Uterus (tissue), 4 donors: ENCODE data around the gene PRR33. TPM values are rescaled to one million over a fixed set of nuclear protein-coding genes. Genes with fewer than 3 reads are reported as not detected.

Experiments
- DNase-seq, 2 donors: peaks; one replicate each; pipeline ENCODE4 v3.0.0-alpha.2; 2019 to 2020
- H3K27ac ChIP-seq, 2 donors: fragments of 200-600 bp; sonication (generic); 1 replicate in 1 of 2; 2 replicates in 1 of 2; pipeline ENCODE4 v1.5.1; 2016 to 2018
- H3K27me3 ChIP-seq, 2 donors: fragments of 200-600 bp; sonication (generic); one replicate each; pipeline ENCODE4 v1.5.1; 2018 to 2019; ENCODE audit warnings: control low read depth in 1 of 2
- H3K36me3 ChIP-seq, 2 donors: fragments of 200-600 bp; sonication (generic); one replicate each; pipeline ENCODE4 v1.5.1; 2019; ENCODE audit warnings: control low read depth in 1 of 2
- H3K4me1 ChIP-seq, 2 donors: fragments of 200-600 bp; sonication (generic); one replicate each; pipeline ENCODE4 v1.5.1; 2018 to 2019; ENCODE audit warnings: control low read depth in 1 of 2
- H3K4me3 ChIP-seq, 2 donors: fragments of 200-600 bp; sonication (generic); 1 replicate in 1 of 2; 2 replicates in 1 of 2; pipeline ENCODE4 v1.5.1; 2018 to 2019; ENCODE audit warnings: mild to moderate bottlenecking in 1 of 2
- H3K9me3 ChIP-seq, 2 donors: fragments of 200-600 bp; sonication (generic); one replicate each; pipeline ENCODE4 v1.5.1; 2019; ENCODE audit warnings: control low read depth in 1 of 2
- POLR2A ChIP-seq, 2 donors: fragments of 450-650 bp; IDR thresholded peaks; one replicate each; pipeline ENCODE4 v1.6.1; 2016; ENCODE audit warnings: antibody characterized with exemption in 2 of 2, mild to moderate bottlenecking in 1 of 2, moderate library complexity in 1 of 2
- intact Hi-C: fragments of 100-400 bp; cut with DNase I; formaldehyde crosslinking; loops from one replicate; pipeline ENCODE4 v1.15.1; 2023; ENCODE audit warnings: low total_unique reads
- total RNA-seq, 4 donors: library from RNA; depleted of rRNA in 3 of 4; stranded (reverse); fragments of >200 nt in 3 of 4; gene quantifications; one replicate each; pipeline versions ENCODE4 v1.1.0 to v1.2.4, GENCODE V29; 2014 to 2023
- TF ChIP-seq, protein P1 (sequence below), 4 experiments: fragments of 200-600 bp in 2 of 4; fragments of 450-650 bp in 2 of 4; sonication (generic) in 2 of 4; IDR thresholded peaks; one replicate each; pipeline ENCODE4 v1.5.1; 2016 to 2019; ENCODE audit warnings: antibody characterized with exemption in 4 of 4, mild to moderate bottlenecking in 2 of 4, moderate library complexity in 1 of 4
- donor health status: DM: yes; HTN: yes; CAD: no.

The PRR33 gene
- total RNA-seq, 4 donors from 2014 or later, result not detected

DNA sequence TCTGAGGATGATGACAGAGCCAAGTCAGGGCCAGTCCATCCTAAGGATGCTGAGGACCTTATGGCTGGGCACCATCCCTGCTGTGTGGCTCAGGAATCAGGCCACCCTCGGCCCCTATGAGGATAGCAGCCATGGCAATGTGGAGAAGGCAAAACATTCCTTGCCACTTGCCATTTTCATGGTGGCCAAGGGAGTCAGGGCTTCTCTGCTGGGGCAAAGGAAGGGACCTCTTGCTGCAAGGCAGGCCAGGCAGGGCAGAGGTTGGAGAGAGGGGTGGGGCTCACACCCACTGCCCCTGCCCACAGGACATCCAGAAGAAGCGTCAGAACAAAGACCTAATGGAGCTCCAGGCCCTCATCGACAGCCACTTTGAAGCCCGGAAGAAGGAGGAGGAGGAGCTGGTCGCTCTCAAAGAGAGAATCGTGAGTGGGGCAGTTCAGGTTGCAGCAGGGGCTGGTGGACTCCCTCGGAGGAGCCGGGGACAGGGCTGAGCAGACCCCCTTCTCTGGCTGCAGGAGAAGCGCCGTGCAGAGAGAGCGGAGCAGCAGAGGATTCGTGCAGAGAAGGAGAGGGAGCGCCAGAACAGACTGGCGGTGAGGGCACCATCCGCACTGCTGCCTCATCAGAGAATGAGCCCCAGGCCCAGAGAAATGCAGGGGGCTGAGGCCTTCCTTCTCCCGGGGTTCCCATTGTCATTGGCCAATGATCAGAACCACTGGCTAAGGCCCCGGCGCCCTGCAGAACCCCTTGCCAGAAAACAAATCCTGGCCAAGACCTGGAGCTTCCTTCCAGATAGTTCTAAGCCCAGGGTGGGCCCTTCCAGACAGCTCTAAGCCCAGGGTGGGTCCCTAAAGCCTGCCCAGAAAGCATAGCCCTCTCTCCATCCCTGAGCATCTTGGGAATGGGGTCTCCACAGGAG is 42.0 kb upstream of the PRR33 start:
- H3K36me3 ChIP-seq, result no peaks in the 10 kb centered on the region
- no peak overlapping the region for H3K27ac ChIP-seq
- TF ChIP-seq, protein P1, sequence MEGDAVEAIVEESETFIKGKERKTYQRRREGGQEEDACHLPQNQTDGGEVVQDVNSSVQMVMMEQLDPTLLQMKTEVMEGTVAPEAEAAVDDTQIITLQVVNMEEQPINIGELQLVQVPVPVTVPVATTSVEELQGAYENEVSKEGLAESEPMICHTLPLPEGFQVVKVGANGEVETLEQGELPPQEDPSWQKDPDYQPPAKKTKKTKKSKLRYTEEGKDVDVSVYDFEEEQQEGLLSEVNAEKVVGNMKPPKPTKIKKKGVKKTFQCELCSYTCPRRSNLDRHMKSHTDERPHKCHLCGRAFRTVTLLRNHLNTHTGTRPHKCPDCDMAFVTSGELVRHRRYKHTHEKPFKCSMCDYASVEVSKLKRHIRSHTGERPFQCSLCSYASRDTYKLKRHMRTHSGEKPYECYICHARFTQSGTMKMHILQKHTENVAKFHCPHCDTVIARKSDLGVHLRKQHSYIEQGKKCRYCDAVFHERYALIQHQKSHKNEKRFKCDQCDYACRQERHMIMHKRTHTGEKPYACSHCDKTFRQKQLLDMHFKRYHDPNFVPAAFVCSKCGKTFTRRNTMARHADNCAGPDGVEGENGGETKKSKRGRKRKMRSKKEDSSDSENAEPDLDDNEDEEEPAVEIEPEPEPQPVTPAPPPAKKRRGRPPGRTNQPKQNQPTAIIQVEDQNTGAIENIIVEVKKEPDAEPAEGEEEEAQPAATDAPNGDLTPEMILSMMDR (IDR thresholded peaks at IDR 0.05), result no peak
- TF ChIP-seq POLR2A (IDR thresholded peaks at IDR 0.05), result no peak
- H3K9me3 ChIP-seq, result no peaks in the 10 kb centered on the region
- intact Hi-C loops, result no loop called here
- peak in 1 of 2 donors; percentile 14 for DNase-seq
- no peaks in the 10 kb centered on the region for H3K27me3 ChIP-seq
- no peak overlapping the region for H3K4me3 ChIP-seq
- H3K4me1 ChIP-seq, result peaks cover 0 to 5% of the 10 kb centered on the region in 2 donors

DNA sequence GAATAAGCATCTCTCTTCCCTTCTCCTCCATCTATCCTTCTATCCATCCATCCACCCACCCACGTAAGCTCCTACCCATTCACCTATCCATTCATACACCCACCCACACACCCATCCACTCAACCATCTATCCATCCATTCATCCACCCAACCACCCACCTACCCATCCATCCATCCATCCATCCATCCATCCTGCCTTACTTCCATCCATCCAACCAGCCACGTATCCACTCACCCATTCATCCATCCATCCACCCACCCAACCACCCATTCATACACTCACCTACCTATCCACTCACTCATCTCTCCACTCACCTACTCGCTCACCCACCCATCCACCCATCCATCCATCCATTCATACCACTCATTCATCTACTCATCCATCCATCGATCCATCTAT is 41.0 kb upstream of the PRR33 start:
- Histone ChIP-seq H3K4me3 (no peak overlapping the region), H3K4me1 (peaks cover 0 to 4% of the 10 kb centered on the region in 2 donors), H3K27me3 (no peaks in the 10 kb centered on the region), H3K9me3 (no peaks in the 10 kb centered on the region), H3K36me3 (no peaks in the 10 kb centered on the region), H3K27ac (peak overlapping the region; percentile 68 to 74)
- TF ChIP-seq, protein P1 (IDR thresholded peaks at IDR 0.05), result no peak
- TF ChIP-seq POLR2A (IDR thresholded peaks at IDR 0.05), result no peak
- intact Hi-C loops, result no loop called here
- DNase-seq, result no peak

DNA sequence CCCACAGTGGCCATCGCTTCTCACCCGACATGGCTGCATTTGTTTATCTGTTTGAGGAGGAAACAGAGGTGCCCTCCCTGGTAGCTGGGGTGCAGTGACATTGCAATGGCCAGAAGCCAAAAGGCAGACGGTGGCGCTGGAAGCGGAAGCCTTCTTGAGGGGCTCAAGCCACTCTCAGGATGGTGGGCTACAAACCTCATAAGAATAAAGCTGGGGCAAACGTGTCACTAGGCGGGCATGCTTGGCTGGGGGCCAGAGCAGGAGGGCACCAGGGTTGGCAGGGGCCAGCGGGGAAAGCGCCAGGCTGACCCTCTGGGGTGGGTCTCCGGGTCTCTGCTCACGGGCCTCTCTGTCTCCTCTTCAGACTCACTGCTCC is 40.4 kb upstream of the PRR33 start:
- Histone ChIP-seq H3K9me3 (no peaks in the 10 kb centered on the region), H3K27me3 (no peaks in the 10 kb centered on the region), H3K4me1 (peaks cover 0 to 4% of the 10 kb centered on the region in 2 donors), H3K4me3 (no peak overlapping the region), H3K36me3 (no peaks in the 10 kb centered on the region), H3K27ac (peak overlapping the region; percentile 68 to 74)
- DNase-seq, result peak in 1 of 2 donors; percentile 19
- TF ChIP-seq POLR2A (IDR thresholded peaks at IDR 0.05), result no peak
- TF ChIP-seq, protein P1 (IDR thresholded peaks at IDR 0.05), result no peak
- intact Hi-C loops, result no loop called here

DNA sequence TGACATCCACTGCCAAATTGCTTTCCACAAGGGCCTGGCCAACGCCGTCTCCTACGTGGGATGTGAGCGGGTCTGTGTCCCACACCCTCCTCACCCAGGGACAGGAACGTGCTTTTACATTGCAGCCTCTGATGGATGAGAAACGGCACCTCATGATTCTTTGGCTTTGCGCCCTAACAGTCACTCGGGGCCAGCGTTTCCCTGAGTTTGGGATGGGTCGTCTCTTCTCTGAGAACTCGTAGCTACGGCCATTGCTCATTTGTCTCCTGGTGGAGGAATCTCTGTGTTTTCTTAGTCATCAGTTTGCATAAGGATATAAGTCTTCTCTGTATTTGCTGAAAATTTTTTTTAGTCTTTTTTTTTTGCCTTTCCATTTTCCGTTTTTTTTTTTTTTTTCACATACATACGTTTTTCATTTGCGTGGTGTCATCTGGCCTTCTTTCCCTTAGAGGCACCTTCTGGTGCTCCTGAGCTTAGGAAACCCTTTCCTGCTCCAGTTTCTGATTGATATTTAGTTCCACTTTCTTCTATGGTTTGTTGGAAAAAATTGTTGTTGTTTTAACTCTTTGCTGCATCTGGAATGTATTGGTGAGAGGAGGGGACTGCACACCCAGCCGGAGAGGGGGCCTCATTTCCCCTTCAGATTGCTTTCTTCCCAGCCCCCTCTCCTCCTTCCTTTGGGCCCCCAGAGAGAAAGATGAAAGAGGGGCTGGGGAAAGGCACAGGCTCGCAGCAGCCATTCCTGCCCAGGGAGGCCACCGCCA is 39.8 kb upstream of the PRR33 start:
- no peak overlapping the region for H3K4me3 ChIP-seq
- intact Hi-C loops, result no loop called here
- no peaks in the 10 kb centered on the region for H3K36me3 ChIP-seq
- DNase-seq, result peak; percentile 56 to 64
- TF ChIP-seq POLR2A (IDR thresholded peaks at IDR 0.05), result no peak
- TF ChIP-seq, protein P1 (IDR thresholded peaks at IDR 0.05), result no peak
- no peaks in the 10 kb centered on the region for H3K27me3 ChIP-seq
- H3K9me3 ChIP-seq, result no peaks in the 10 kb centered on the region
- peak overlapping the region; percentile 68 to 74 for H3K27ac ChIP-seq
- H3K4me1 ChIP-seq, result peaks cover 0 to 4% of the 10 kb centered on the region in 2 donors

DNA sequence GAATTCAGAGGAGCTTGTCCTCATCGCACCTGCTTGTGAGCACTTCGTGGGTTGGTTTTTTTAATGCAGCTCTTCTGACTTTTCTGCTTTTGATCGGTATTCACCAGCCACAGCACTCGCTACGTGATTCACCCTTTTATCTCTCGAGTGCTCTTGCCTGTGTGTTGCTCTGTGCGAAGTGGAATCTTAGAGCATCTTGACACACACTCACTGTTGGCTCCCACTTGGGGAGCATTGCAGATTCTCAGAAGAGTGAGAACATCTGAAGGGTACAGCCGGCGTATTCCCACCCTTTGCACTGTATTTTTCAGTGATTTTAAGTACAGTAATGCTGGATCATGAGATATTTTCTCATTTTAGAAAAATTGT is 38.8 kb upstream of the PRR33 start:
- no peaks in the 10 kb centered on the region for H3K36me3 ChIP-seq
- no peaks in the 10 kb centered on the region for H3K9me3 ChIP-seq
- peak in 1 of 2 donors; percentile 31 for DNase-seq
- H3K4me3 ChIP-seq, result no peak overlapping the region
- peaks cover 0 to 4% of the 10 kb centered on the region in 2 donors for H3K4me1 ChIP-seq
- intact Hi-C loops, result no loop called here
- H3K27me3 ChIP-seq, result no peaks in the 10 kb centered on the region
- TF ChIP-seq, protein P1 (IDR thresholded peaks at IDR 0.05), result no peak
- TF ChIP-seq POLR2A (IDR thresholded peaks at IDR 0.05), result no peak
- H3K27ac ChIP-seq, result peak overlapping the region; percentile 68 to 74
